ENCODE data around the gene PDZD4.
"Not testable (repeated sequence)": the region's sequence is repeated elsewhere in the genome, so short reads cannot be mapped to it uniquely, and the experiment has no call there.

Gene PDZD4

DNA sequence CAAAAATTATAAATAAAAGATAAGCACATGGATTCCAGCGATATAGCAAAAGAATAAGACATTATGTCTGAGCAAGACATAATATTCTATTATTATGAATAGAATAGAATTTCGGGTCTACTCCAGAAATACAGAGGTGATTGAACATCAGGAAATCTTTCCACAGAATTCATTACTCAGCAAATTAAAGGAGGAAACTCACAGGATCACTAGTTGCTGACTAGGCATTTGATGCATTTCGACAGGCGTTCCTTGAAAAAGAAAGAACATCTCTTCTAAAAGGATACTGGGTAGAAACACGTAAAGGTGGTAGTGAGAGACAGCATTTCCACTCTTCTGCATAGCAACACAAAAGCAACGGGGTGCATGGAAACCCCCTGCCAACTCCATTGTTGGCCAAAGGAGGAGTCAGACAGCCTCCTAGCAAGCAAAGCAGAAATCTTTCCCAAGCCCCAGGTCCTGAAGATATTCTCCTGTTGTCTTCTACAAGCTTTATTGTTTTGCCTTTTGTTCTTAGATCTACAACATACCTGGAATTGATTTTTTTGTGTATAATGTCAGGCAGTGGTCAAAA lies 14.3 kb upstream of the PDZD4 start:
- DNase-seq (ENCODE audit: low read depth in 2 of 2), result no peak

DNA sequence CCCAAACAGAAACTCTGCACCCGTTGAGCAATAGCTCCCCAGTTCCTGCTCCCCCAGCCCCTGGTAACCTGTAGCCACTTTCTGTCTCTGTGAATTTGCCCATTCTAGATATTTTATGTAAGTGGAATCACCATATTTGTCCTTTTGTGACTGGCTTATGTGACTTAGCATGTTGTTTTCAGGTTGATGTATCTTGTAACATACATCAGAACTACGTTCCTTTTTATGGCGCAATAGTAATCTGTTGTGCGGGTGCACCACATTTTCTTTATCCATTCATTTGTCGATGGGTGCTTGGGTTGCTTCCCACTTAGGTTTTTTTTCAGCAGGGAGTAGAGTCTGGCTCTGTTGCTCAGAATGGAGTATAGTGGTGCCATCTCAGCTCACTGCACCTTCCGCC lies 6.6 kb upstream of the PDZD4 start:
- no peak for DNase-seq (ENCODE audit: low read depth in 2 of 2)

GRCh38 chrX:153832728-153833127 lies 2.4 kb upstream of the PDZD4 start:
- no peak for DNase-seq (ENCODE audit: low read depth in 2 of 2)

DNA sequence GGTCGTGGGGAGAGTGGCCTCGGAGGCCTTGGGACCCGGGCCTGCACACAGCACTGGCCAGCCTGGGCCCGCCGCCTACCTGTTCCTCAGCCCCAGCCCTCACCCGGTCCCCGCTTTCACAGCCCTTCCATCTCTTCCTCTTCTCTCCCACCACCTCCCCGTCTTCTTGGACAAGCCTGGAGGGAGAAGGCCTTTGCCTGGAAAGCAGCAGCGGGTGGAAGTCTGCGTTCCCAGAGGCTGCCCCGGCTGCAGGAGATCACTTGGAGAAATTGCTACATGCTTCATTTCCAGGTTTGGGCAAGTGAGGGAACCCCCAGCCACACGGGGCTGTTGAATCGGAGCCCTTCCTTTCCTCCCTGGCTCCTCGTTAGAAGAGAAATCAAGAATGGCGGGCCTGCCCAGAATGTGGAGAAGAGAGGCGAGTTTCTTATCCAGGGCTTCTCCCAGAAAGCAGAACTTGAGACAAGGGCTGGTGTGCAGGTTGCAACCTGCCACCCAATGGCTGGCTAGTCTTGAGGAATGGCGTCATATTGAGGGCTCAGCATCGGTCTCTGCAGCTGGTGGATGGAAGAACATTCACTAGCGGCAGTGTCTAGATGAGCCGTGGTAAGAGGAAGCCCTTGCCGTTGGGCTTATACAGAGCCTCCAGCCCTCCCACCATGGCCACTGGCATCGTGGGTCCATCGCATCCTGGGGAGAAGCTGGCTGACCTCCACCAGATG lies 1.2 kb upstream of the PDZD4 start:
- DNase-seq (ENCODE audit: low read depth in 2 of 2), result no peak

DNA sequence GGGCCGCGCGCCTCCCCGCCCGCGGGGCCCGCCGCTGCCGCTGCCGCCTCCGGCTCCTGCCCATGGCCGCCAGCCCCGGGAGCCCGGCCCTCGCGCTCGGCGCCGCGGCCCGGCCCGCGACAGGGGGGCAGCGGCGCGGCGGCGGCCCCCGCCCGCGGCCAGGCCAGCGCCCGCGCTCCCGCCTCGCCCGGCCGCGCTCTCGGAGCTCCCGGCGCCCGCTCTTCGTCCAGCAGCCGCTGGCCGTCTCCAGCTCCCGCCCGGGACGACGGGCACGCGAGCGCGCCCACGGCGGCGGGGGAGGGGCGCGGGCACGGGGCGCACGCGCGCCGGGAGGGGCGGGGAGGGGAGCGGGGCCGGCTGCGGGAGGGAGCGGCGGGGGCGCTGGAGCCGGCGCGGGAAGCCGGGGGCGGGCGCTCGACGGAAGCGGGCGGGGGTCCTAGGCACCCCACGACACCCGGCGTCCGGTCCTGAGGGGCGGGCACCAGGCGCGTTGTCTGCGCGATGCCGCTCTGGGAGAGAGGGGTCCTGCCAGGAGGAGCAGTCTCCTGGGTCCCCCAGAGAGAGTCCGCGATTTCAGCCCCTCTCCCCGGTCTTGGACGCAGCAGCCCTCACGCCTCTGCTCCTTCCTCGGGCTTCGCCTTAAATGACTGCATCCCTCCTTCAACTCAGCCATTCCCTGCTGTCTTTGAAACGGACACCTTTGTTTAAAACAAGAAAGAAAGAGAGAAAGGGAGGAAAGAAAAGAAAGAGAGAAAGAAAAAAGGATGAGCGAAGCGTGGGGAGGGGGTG lies 490 bp upstream of the PDZD4 start:
- no peak for DNase-seq (ENCODE audit: low read depth in 2 of 2)

GRCh38 chrX:153829549-153829798 lies 870 bp downstream of the PDZD4 start:
- no peak for DNase-seq (ENCODE audit: low read depth in 2 of 2)

- DNase-seq (ENCODE audit: low read depth in 2 of 2), result no peak
Measured at GRCh38 chrX:153828723-153829548, 1.4 kb downstream of the PDZD4 start.

DNA sequence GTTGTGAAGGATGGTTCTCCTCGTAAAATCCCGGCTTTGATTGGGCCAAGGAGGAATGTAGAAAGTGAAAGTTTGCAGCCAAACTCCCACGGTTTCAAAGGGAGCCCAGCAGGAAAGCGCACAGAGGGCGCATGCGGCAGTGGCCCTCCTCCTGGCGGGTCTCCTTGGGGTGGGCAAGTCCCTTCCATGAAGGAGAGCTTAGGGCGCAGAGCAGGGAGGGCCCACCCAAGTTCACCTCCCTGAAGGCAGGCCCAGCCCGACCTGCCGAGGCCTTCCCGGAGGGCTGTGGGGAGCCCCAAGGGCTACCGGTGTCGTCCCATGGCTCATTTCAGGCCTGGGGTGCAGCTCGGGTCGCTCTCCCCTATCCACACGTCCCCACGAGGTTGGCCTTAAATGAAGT lies 2.0 kb downstream of the PDZD4 start:
- no peak for DNase-seq (ENCODE audit: low read depth in 2 of 2)

GRCh38 chrX:153827903-153828302 lies 2.4 kb downstream of the PDZD4 start:
- no peak for DNase-seq (ENCODE audit: low read depth in 2 of 2)

DNA sequence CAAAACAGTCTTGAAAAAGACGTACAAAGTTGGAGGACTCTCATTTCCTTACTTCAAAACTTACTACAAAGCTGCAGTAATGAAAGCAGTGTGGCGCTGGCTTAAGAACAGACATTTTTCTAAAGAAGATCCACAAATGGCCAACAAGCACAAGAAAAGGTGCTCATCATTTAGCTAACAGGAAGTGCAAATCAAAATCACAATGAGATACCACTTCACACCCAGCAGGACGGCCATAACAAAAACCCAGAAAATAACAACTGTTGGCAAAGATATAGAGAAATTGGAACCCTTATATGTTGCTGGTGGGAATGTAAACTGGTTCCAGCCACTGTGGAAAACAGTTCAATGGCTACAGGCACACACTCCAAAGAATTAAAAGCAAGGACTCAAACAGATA lies 3.3 kb downstream of the PDZD4 start:
- no peak for DNase-seq (ENCODE audit: low read depth in 2 of 2)

- DNase-seq (ENCODE audit: low read depth in 2 of 2), result no peak
Measured at GRCh38 chrX:153825042-153825441, 5.3 kb downstream of the PDZD4 start.

DNA sequence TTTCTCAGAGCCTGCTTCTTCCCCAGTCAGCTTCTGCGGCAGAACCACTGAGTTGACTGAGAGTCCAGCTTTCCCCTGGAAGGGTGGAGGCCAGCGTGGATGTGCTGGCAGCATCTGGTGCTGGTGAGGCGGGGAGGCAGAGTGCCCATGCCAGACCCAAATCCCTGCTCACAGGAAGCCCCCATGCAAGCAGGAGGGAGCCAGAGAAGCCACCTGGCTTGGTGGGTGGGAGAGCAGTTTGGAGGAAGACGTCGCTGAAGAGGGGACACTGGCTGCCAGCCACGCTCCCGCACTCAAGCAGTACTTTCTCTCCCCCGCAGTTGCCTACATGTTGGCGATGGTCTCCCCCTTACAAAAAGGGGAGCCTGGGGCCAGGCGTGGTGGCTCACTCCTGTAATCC lies 6.0 kb downstream of the PDZD4 start:
- no peak for DNase-seq (ENCODE audit: low read depth in 2 of 2)

DNA sequence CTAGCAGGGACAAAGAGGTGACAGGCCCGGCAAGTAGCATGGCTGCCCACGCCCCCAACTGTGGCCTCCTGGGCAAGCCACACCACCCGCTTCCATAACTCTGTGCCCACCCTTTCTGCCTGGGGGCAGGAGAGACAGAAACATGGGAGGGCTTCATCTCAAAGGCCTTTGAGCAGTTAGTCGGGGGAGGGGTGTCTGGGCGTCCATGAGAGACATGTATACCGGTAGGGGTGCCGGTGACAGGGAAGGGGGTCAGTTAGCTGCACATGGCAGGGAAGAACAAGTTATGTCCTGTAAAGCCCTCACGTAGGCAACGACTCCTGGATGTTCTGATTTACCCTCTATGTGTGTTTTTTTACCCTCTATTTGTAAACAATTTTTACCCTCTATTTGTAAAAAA lies 9.3 kb downstream of the PDZD4 start:
- DNase-seq (ENCODE audit: low read depth in 2 of 2), result no peak

- DNase-seq (ENCODE audit: low read depth in 2 of 2), result no peak
Measured at GRCh38 chrX:153820601-153821000, 9.7 kb downstream of the PDZD4 start.

DNA sequence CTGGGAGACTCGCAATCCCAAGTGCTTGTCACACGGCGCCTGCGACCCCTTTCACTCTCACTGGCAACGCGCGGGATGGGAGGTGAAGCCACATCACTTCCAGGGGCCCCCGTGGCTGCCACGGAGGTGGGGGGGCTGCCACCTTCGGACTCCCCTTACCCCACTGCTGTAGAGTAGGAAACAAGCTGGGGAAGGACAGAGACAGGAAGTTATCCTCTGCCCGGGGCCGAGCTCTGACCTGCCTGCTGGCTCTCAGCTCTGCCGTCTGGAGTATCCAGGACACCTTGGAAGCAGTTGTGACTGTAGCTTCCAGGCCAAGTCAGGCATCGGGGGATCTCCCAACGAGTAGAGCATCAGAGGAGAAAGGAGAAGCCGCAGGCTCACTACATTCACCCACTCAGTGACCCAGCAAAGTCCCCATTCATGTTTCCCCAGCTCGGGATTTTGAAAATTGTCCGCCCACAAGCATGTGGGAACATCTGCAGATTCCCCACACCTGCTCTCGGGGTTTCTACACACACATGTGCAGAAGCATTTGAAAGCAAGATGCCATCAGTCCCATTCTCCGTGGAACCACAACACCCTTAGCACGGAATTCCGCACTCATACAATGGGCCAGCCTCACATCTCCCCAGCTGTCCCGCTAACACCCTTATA lies 10.8 kb downstream of the PDZD4 start:
- no peak for DNase-seq (ENCODE audit: low read depth in 2 of 2)

DNA sequence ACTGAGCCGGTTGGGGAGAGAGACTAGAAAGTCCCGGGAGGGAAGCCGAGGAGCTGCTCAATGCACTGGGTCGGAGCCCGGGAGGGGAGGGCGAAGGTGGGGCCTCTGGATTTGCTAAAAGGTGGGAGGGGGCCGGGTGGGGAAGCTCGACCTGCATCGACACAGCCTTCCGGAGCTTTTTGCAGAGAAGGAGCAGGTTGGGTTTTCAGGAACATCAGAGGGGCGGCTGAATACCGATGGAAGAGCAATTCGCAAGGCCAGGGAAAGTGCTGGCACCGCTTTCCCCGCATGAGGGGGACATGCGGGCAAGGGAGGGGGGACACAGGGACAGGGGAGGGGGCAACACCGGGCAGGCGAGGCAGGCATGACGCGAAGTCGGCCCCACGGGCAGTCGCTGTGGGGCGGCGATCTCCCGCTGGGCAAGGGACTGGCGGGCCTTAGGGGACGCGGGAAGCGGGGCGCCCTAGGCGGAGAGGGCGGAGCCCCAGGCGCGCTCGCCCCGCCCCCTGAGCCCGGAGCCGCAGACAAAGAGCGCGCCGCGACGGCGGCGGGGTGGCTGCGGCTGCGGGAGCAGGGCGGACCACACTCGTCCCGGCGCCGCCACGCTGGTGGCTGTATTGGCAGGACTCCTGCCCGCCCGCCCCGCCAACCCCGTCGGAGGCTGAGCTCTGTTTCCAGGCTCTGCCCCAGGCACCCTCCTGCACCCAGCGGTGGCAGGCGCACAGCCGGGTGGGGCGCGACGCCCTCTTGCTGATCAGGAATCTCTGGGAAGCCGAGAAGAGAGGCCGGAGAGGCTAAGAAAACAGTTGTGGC lies 11.6 kb downstream of the PDZD4 start:
- DNase-seq (ENCODE audit: low read depth in 2 of 2), result peak in 1 of 2 donors; percentile 25

GRCh38 chrX:153818064-153818463 lies 12.3 kb downstream of the PDZD4 start:
- DNase-seq (ENCODE audit: low read depth in 2 of 2), result not testable (repeated sequence)

- DNase-seq (ENCODE audit: low read depth in 2 of 2), result no peak
Measured at GRCh38 chrX:153816831-153817690, 13.3 kb downstream of the PDZD4 start.

- DNase-seq (ENCODE audit: low read depth in 2 of 2), result no peak
Measured at GRCh38 chrX:153814591-153815315, 15.6 kb downstream of the PDZD4 start.

All from stimulated activated CD8-positive, alpha-beta memory T cell treated with anti-CD3 and anti-CD28 coated beads, Interleukin-7, amount 100 ng/mL, for 1 hour (primary cell).